Cardiac fibroblast (primary cell): Measurements from ENCODE around the gene CCDC171.
"Not testable (repeated sequence)": the region's sequence is repeated elsewhere in the genome, so short reads cannot be mapped to it uniquely, and the experiment has no call there.

Experiments used
- DNase-seq, 2 donors: peaks; one replicate each; pipeline versions ENCODE4 v3.0.0 to v3.0.0-alpha.2; 2010; ENCODE audit warnings: low read depth in 2 of 2
- H3K4me3 ChIP-seq, 2 donors: replicated peaks in 1 of 2; 1 replicate in 1 of 2; 2 replicates in 1 of 2; pipeline ENCODE4 v1.5.1; 2011; ENCODE audit warnings: low read depth in 2 of 2, low read length in 2 of 2, mild to moderate bottlenecking in 2 of 2, moderate library complexity in 1 of 2
- CTCF ChIP-seq: IDR thresholded peaks from one replicate; pipeline ENCODE4 v1.5.1; 2011; ENCODE audit warnings: low read depth, mild to moderate bottlenecking, low read length, inconsistent platforms

The CCDC171 gene

DNA sequence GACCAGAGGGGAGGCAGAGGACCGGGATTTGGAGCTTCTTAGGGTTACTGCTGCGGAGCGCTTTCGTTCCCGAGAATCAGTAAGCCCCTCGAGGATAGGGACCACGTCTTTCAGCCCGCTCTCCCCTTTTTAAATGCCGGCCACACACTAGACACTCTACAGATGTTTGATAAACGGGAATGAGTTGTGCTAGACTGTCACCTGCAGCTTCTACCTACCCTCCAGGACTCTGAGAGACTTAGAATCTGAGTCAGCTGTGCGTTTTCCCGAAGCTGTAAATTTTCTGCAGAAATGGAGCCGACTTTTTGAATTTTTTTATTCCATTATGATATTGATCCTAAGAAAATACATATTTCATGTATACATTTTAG is 670 bp downstream of the CCDC171 start:
- peak overlapping the region; percentile 79 to 84 for H3K4me3 ChIP-seq
- DNase-seq: no peak
- TF ChIP-seq CTCF: no peak

- no peak for DNase-seq
- no peak for TF ChIP-seq CTCF
Observed at GRCh38 chr9:15570769-15571168, 17.9 kb downstream of the CCDC171 start.

DNA sequence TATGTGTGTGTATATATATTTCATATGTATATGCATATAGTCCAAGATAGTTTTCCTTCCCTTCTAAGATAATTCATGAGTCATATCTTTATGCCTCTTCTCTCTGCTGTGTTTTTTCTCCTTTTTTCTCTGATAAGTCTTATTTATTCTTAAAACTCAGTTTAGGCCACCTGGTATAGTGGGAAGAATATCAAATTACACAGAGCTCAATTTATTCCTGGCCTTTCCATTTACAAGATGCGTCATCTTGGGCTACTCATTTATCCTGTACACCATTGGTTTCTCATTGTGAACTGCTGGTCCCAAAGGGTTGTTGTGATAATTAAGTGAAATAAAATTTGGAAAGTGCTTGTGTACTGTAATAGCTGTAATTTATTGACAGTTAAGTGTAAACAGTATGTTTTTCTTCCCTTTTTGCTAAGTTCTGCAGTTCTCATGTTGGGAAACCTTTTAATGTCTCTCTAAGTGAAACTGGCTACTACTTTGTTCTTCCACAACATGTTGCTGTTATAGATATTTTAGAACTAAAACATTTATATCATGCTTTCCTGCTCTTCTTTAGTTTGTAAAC is 19.4 kb downstream of the CCDC171 start:
- TF ChIP-seq CTCF: no peak
- no peak overlapping the region for H3K4me3 ChIP-seq
- DNase-seq: no peak

More at GRCh38 chr9:15570769-15571168, 17.9 kb downstream of the CCDC171 start:
- no peak overlapping the region for H3K4me3 ChIP-seq

GRCh38 chr9:15576350-15577050 is 23.7 kb downstream of the CCDC171 start:
- TF ChIP-seq CTCF: no peak
- peak in 1 of 2 donors; percentile 6 for DNase-seq
- H3K4me3 ChIP-seq: no peak overlapping the region

- no peak for TF ChIP-seq CTCF
- peak in 1 of 2 donors; percentile 75 for DNase-seq
- H3K4me3 ChIP-seq: no peak overlapping the region
Observed at GRCh38 chr9:15578714-15579113, 25.9 kb downstream of the CCDC171 start.

- DNase-seq: no peak
- TF ChIP-seq CTCF: no peak
- no peak overlapping the region for H3K4me3 ChIP-seq
Observed at GRCh38 chr9:15584379-15584778, 31.5 kb downstream of the CCDC171 start.

GRCh38 chr9:15592317-15592716 is 39.5 kb downstream of the CCDC171 start:
- no peak for TF ChIP-seq CTCF
- H3K4me3 ChIP-seq: no peak overlapping the region
- no peak for DNase-seq

DNA sequence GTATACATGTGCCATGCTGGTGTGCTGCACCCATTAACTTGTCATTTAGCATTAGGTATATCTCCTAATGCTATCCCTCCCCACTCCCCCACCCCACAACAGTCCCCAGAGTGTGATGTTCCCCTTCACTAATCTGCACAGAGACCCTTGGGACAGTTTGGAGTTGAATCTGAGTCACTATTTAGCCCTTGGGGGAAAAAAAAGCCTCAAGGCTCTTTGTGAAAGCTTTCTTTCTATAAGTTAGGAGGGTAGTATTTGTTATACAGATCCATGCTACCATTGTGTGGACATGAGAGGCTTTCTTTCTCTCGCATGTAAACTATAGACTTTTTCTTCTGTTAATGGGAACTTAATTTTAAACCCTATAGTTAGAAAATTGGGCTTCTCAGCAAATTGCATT is 40.1 kb downstream of the CCDC171 start:
- H3K4me3 ChIP-seq, DNase-seq: not testable (repeated sequence)

DNA sequence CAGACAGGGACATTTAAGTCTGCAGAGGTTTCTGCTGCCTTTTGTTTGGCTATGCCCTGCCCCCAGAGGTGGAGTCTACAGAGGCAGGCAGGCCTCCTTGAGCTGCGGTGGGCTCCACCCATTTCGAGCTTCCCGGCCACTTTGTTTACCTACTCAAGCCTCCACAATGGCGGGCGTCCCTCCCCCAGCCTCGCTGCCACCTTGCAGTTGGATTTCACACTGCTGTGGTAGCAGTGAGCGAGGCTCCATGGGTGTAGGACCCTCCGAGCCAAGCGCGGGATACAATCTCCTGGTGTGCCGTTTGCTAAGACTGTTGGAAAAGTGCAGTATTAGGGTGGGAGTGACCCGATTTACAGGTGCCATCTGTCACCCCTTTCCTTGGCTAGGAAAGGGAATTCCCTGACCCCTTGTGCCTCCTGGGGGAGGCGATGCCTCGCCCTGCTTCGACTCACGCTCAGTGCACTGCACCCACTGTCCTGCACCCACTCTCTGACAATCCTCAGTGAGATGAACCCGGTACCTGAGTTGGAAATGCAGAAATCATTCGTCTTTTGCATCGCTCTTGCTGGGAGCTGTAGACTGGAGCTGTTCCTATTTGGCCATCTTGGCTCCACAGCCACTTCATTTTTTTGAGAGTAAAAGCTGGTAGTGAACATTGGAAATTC is 48.0 kb downstream of the CCDC171 start:
- H3K4me3 ChIP-seq, DNase-seq: not testable (repeated sequence)
